OCI-LY3 (cell line): ENCODE data around the gene PPP6R3.

Source experiments
- EZH2phosphoT487 ChIP-seq: fragments of 200-600 bp; shearing (Covaris generic); IDR thresholded peaks from 2 replicates; pipeline ENCODE4 v1.6.1; 2018; ENCODE audit warnings: antibody characterized with exemption, mixed run types, low read depth
- TF ChIP-seq, protein P1 (sequence below): fragments of 200-600, 300-600 bp; sonication (generic); IDR thresholded peaks from 2 replicates; pipeline ENCODE4 v1.5.1; 2014; ENCODE audit warnings: antibody characterized with exemption, low read length, low read depth

DNA sequence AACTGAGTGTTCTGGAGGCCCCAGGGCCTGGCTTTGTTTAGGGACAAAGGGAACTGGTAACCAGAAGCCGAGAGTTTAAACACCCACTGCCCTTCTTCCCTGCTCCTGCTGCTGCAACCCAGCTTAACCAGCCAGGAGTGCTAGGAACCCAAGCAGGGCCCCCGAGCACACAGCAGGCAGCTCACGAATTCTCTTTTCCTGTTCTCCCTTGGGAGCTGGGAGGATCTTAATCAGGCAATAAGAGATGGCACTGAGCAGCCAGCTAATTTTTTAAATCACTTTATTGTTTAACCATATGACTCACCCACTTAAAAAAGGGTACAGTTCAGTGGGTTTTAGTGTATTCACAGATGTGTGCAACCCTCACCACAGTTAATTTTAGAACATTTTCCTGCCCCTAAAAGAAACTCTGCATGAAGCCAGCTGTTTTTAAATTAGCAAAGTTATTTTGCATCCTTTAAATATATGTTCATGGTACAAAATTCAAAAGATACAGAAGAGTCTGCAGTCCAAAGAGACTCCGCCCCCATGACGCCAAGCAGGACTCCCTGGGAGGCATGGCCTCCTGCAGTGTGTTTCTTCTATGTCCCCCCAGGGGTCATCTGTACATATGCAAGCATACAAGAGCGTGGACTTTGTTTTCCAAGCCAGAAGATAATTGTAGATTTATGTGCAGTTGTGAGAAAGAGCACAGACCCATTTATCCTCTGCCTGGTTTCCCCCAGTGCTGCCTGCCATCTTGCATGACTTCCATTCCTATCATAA, 18.9 kb upstream of the PPP6R3 start:
- TF ChIP-seq, protein P1, sequence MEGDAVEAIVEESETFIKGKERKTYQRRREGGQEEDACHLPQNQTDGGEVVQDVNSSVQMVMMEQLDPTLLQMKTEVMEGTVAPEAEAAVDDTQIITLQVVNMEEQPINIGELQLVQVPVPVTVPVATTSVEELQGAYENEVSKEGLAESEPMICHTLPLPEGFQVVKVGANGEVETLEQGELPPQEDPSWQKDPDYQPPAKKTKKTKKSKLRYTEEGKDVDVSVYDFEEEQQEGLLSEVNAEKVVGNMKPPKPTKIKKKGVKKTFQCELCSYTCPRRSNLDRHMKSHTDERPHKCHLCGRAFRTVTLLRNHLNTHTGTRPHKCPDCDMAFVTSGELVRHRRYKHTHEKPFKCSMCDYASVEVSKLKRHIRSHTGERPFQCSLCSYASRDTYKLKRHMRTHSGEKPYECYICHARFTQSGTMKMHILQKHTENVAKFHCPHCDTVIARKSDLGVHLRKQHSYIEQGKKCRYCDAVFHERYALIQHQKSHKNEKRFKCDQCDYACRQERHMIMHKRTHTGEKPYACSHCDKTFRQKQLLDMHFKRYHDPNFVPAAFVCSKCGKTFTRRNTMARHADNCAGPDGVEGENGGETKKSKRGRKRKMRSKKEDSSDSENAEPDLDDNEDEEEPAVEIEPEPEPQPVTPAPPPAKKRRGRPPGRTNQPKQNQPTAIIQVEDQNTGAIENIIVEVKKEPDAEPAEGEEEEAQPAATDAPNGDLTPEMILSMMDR = no peak
- TF ChIP-seq EZH2phosphoT487 = no peak
